HG03025 (cell line): ENCODE data around the gene DKC1.
"Not testable (repeated sequence)": the region's sequence is repeated elsewhere in the genome, so short reads cannot be mapped to it uniquely, and the experiment has no call there.

Experiments used
- ATAC-seq: cut with Tn5 transposase; IDR thresholded peaks from one replicate; pipeline ENCODE4 v1.9.1; 2021; ENCODE audit warnings: mild to moderate bottlenecking, moderate library complexity; ENCODE audit not compliant: unreplicated experiment, low FRiP score

Gene DKC1

DNA sequence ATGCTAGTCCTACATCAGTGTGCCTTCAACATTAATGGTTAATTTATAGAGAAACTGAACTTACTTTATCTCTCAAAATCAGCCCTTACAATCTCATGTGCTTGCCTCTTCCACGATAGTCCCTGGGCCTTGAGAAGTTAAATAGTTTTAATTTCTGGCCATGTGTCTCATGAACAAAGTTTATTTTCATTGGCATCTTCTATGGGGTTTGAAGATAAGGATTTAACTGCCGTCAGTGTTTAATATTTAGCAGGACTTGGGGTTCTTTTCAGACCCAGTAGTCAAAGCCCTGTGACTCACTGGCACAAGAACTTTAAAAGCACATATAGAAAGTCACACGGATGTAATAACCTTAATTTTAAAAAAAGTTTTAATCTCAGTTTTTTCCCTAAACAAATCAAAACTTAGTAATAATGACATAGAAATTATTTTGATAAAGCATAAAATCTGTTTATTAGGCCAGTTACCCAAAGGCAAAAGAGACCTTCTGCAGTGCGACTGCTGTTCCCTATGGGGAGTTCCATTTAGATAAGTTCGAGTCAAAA lies 52.7 kb downstream of the DKC1 start:
- no peak for ATAC-seq

- not testable (repeated sequence) for ATAC-seq
Observed at GRCh38 chrX:154816326-154816898, 53.7 kb downstream of the DKC1 start.

DNA sequence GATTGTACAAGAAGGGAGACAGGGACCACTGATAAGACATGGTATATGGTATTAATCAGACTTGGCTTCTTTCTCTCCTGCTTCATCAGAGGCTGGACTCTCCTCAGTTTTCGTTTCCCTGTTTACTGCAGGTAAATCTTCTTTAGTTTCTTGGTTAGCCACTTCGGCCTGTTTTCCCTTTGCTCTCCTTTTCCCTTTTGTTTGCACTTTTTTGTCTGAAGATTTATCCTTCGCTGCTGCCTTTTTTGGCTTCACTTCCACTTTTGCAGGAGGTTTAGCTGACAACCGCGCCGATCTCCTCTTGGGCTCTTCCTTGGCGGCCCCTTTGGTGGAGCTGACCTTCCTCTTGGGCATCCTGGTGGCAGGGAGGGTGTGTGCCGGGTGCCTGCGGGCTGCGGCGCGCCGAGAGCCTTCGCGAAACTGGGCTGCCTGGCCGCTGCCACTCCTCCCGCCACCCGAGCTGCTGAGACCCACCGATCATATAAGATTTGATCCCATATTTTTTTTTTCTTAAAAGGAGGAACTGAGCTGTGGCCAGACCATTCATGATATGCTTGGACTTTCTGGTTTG lies 54.5 kb downstream of the DKC1 start:
- ATAC-seq = not testable (repeated sequence)

GRCh38 chrX:154818916-154819770 lies 56.5 kb downstream of the DKC1 start:
- no peak for ATAC-seq

DNA sequence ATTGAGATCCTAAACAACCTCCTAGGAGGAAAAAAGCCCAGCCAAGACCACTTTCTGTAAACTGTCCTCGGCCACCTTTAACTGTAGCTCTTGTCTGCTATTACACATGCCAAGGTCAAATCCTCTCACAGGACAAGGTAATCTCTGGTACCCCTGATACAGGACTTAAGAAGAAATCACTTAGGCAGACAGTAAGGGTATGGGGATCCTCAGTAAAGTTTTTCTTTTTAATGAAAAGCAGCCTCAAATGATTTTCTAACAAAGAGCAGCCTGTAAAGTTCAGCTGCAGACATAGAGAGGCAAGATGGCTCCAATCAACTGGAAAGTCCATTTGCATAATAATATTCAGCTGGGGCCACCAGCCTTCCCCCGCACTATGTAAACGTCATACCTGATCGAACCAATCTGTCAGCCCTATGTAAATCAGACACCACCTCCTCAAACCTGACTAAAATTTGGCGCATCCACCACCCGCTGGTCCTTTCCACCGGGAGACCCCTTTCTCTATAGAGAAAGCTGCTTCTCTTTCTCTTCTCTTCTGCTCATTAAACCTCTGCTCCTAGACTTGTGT lies 57.2 kb downstream of the DKC1 start:
- ATAC-seq = no peak

- ATAC-seq = no peak
Observed at GRCh38 chrX:154821523-154821922, 58.9 kb downstream of the DKC1 start.

- no peak for ATAC-seq
Observed at GRCh38 chrX:154822029-154822428, 59.4 kb downstream of the DKC1 start.

DNA sequence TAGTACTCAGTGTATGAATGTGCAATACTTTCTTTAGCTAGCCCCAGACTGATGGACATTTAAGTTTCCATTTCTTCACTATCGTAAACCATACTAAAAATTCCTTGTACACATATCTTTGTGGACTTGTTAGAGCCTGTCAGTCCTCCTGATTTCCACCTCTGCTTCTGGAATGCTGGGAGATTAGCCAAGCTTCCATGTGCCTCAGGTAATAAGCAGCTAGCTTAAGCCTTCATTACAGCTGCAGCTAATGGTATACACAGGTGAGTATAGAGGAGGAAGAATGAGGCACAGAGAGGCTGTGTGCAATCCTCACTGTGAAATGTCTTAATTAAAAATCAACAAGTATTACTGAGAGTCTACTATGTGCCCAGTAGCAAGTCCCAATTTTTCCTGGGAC lies 62.0 kb downstream of the DKC1 start:
- no peak for ATAC-seq

DNA sequence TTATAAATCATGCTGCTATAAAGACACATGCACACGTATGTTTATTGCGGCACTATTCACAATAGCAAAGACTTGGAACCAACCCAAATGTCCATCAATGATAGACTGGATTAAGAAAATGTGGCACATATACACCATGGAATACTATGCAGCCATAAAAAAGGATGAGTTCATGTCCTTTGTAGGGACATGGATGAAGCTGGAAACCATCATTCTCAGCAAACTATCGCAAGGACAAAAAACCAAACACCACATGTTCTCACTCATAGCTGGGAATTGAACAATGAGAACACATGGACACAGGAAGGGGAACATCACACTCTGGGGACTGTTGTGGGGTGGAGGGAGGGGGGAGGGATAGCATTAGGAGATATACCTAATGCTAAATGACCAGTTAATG lies 62.9 kb downstream of the DKC1 start:
- not testable (repeated sequence) for ATAC-seq
